MM.1S (cell line): ENCODE results near the gene CHSY3.

Experiments
- EZH2phosphoT487 ChIP-seq: fragments of 300-600 bp; sonication (generic); IDR thresholded peaks from 2 replicates; pipeline ENCODE4 v1.6.1; 2018; ENCODE audit warnings: antibody characterized with exemption, low read length
- TF ChIP-seq, protein P1 (sequence below): fragments of 300-600 bp; sonication (generic); IDR thresholded peaks from 2 replicates; pipeline ENCODE4 v1.5.1; 2016; ENCODE audit warnings: antibody characterized with exemption, low read length, mixed read lengths

DNA sequence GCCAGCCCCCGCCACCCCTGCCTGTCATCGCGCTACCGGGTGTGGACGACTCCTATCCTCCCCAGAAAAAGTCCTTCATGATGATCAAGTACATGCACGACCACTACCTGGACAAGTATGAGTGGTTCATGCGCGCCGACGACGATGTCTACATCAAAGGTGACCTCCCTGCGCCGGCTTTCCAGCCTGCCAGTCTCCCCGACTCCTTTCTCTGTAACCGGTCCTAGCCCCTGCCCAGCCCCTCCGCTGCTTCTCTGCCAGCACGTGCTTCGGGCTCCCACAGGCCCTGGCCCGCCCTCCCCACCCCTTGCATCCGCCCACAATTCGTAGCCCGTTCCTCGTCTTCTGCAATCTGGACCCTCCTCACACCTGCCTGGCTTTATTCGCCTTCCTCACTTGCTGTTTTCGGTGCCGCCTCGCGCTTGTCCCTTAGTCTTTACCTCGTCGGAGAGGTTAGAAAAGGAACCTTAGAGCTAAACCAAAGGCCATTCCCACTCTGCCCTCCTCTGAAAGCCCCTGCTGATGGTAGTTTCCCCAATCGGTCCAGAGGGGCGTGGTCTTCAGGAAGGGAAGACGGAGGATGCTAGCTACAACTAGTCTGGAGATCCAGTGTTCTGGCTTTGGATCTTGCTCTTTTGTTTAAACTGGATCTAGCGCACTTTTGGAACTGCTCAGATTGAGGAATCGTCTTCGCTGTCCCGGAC lies 1.4 kb downstream of the CHSY3 start:
- TF ChIP-seq, protein P1, sequence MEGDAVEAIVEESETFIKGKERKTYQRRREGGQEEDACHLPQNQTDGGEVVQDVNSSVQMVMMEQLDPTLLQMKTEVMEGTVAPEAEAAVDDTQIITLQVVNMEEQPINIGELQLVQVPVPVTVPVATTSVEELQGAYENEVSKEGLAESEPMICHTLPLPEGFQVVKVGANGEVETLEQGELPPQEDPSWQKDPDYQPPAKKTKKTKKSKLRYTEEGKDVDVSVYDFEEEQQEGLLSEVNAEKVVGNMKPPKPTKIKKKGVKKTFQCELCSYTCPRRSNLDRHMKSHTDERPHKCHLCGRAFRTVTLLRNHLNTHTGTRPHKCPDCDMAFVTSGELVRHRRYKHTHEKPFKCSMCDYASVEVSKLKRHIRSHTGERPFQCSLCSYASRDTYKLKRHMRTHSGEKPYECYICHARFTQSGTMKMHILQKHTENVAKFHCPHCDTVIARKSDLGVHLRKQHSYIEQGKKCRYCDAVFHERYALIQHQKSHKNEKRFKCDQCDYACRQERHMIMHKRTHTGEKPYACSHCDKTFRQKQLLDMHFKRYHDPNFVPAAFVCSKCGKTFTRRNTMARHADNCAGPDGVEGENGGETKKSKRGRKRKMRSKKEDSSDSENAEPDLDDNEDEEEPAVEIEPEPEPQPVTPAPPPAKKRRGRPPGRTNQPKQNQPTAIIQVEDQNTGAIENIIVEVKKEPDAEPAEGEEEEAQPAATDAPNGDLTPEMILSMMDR = no peak
- TF ChIP-seq EZH2phosphoT487 = no peak
